IPS DF 4.7 (cell line): ENCODE results near the gene ANKRD40CL.
A peak's percentile ranks its signal among the peaks of the same experiment; 100 is the strongest.

ENCODE experiments used
- DNase-seq: peaks from one replicate; pipeline ENCODE4 v3.0.0-alpha.2; 2013; ENCODE audit warnings: low spot score; ENCODE audit errors: extremely low read depth

Gene ANKRD40CL

DNA sequence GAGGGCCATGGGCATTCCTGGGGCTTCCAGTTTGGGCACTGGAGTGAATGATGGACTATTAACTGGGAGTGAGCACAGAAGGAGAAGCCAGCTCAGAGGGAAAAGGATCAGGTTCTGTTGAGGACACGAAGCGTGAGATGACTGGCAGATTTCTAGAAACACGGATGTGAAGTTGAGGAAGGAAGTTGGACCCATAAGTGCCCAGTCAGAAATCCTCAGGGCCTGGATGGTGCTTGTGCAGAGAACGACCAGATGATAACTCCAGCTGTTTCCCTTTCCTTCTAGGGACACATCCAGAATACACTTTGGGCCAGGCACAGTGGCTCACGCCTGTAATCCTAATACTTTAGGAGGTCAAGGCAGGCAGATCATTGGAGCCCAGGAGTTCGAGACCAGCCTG lies 23.3 kb upstream of the ANKRD40CL start:
- no peak for DNase-seq

DNA sequence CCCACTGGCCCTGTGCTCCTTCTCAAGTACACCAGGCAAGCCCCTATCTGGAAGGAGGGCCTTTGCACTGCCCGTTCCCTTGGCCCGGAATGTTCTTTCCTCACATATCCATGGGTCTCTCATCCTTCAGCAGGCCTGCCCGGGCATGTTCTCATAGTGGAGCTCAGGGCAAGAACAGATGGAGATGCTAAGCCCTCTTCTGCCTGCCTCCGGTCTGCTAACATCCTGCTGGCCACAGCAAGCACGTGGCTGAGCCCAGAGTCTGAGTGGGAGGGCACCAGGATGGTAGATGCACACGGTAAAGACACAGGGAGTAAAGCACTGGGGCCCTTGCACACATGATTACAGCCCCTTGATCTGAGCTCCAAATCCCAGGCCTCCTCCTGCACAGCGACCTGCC lies 19.8 kb upstream of the ANKRD40CL start:
- DNase-seq = no peak

DNA sequence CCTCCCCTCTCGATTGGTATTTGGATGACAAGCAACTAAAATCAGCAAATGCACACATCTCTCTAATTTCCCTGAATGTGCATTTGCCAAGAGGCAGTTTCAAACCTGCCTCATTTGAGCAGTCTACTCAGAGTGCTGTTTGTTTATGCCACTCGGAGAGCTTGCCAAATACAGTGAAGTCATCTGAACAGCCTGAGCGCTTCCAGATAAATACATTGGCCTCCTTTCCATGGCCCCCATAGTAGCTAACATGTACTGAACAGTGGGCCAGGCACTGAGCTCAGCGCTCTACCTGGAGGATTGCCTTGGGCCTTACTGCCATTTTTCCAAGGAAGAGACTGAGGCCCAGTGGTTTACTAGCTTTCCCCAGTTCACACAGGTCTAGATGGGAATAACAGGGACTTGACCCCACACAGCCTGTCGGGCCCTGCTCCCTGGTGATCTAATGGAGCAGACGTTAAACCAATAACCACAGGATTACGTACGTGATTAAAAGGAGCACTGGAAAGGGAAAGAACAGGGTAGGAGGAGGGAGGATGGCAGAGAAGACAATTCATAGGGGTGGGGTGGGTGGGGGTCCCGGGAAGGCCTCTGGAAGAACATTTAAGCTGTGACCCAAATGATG lies 18.7 kb upstream of the ANKRD40CL start:
- DNase-seq = no peak

DNA sequence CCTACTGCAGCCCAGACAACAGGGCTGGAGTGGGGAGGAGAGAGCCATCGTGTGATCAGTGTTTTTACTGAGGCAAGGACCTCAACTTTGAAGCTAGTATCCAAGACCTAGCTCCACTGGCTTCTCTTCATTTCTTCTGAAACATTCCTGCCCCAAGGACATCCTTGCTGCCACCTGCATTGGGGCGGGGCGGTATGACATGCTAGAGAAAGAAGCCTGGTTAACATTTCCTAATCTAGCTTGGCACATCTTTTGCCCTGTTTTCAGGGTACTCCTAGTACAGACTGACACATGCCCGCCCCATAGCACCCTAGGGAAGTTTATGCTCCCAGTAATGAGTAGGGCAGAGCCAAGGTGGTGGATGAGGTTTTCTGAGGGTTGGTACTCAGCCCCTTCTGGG lies 17.8 kb upstream of the ANKRD40CL start:
- no peak for DNase-seq

DNA sequence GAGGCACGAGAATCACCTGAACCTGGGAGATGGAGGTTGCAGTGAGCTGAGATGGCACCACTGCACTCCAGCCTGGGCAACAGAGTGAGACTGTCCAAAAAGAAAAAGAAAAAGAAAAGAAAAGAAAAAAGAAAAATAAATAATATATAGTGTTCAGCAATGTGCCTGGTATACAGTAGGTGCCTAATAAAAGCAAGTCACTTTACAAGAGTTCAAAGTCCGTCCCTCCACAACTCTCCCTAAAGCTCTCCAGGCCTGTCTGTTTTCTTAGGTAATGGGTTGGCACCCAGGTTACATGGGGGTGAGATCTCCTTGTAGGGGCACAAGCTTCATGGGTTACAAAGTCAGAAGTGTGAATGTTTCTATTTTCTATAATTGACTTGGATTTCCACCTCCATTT lies 16.6 kb upstream of the ANKRD40CL start:
- no peak for DNase-seq

DNA sequence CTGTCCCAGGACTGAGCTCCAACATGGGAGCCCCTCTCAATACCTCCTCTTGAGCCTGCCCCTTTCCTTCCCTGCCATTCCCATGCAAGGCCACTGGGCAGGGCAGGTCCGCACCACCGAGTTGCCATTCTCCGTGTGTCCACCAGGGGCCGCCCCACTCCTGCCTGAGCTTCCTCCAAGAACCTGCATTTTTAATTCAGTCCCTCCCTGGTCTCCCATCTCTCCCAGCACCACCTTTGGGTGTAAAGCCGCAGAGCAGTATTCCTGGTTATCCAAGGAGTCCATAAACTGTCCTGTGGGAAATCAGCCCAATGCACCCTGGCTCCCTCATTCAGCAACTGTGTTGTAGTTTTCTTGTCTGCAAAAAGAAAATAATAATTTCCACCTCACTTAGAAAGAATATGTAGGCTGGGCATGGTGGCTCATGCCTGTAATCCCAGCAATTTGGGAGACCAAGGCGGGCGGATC lies 15.9 kb upstream of the ANKRD40CL start:
- peak; percentile 62 for DNase-seq

DNA sequence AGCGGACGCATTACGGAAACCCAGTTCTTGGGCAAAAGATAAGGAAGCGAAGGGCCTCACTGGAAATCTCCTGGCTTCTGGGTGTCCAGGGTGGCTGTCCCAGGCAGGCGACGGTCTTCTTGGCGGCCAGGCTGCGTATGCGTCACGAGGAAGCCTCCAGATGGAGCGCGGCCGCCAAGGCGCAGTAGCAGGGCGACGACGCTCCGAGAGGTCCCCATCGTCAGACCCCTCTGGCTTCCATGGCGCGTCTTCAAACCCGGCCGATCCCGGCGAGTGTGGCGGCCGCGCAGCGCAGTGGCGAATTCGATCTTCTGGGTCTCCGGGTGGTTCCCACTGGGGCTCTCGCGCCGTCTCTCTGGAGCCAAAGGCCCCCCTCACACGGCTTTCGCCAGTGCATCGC lies 13.8 kb upstream of the ANKRD40CL start:
- DNase-seq = no peak

DNA sequence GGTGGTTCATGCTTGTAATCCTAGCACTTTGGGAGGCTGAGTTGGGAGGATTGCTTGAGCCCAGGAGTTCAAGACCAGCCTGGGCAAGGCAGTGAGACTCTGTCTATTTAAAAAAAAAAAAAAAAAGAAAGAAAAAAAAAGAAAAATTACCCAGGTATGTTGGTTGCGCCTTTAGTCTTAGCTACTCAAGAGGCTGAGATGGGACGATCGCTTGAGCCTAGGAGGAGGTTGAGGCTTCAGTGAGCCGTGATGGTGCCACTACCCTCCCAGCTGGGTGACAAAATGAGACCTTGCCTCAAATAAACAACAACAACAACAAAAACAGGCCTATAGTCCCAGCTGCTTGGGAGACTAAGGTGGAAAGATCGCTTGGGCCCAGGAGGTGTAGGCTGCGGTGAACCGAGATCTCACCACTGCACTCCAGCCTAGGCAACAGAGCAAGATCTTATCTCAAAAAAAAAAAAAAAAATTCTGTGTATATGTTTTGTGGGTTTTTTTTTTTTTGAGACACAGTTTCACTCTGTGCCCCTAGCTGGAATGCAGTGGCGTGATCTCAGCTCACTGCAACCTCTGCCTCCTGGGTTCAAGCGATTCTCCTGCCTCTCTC lies 12.5 kb upstream of the ANKRD40CL start:
- DNase-seq = no peak

DNA sequence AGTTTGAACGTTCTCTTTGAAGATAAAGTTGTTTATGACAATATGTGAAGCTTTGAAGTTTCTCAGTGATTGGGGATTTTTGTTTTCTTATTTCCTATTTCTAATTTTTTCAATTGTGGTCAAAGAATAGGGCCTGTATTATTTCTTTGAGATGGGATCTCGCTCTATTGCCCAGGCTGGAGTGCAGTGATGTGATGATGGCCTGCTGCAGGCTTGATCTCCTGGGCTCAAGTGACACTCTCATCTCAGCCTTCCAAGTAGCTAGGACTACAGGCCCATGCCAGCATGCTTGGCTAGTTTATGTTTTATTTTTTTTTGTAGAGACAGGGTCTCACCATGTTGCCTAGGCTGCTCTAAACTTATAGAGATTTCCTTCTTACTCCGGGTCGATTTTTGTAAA lies 11.7 kb upstream of the ANKRD40CL start:
- no peak for DNase-seq

DNA sequence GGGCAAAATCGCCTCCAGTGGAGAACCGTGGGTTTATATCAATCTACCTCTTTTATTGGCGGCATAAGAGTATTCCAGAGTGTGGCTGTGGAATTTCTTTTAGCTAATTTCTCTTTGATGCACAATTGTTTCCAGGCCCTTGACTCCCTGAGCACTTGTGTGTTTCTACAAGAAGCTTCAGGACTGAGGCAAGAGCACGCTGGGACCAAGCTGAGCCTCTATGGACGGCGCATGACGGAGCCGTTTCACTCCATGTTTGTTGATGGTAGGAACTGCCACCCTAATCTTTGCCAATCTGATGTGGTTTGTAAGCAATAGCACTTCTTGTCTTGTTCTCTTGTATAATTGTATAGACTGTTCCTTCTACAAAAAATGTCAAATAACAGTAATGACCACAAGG lies 11.2 kb upstream of the ANKRD40CL start:
- DNase-seq = no peak

DNA sequence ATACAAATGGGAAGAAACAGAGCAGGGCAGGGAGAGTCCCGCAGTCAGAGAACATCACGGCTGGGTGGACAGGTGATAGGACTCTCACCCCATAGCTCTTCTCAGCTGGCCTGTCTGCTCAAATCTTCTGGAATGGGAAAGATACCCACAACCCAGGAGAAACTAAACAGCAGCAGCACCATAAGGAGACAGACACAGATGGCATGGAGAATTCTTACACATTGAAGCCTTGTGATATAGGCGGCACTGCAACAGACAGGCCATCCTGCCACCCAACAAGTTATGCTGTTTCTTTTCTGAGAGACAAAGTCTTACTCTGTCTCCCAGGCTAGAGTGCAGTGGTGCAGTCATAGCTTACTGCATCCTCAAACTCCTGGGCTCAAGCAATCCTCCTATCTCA lies 8.6 kb upstream of the ANKRD40CL start:
- DNase-seq = no peak

DNA sequence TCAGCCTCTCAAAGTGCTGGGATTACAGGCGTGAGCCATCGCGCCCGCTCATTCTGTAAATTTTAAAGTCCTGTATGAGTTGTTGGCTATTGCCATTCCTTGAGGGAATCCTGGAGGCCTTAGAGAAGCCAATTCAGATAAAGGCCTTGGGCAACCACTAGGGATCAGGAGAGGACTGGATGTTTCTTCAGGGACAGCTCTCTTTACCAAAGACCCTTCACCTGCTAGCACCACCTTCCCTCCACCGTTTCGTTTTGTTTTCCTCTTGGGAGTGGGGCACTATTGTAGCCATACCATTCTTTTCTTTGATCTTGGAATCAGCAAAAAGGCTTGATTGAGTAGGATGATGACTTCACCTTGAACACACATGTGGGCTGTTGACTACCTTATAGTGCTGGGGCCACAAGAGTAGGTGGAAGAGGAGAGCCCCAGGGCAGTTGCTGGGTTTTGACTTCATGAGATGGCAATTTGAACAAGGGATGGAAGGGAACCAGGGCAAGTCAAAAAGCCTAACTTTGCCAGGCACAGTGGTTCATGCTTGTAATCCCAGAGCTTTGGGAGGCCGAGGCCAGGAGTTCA lies 7.0 kb upstream of the ANKRD40CL start:
- no peak for DNase-seq

DNA sequence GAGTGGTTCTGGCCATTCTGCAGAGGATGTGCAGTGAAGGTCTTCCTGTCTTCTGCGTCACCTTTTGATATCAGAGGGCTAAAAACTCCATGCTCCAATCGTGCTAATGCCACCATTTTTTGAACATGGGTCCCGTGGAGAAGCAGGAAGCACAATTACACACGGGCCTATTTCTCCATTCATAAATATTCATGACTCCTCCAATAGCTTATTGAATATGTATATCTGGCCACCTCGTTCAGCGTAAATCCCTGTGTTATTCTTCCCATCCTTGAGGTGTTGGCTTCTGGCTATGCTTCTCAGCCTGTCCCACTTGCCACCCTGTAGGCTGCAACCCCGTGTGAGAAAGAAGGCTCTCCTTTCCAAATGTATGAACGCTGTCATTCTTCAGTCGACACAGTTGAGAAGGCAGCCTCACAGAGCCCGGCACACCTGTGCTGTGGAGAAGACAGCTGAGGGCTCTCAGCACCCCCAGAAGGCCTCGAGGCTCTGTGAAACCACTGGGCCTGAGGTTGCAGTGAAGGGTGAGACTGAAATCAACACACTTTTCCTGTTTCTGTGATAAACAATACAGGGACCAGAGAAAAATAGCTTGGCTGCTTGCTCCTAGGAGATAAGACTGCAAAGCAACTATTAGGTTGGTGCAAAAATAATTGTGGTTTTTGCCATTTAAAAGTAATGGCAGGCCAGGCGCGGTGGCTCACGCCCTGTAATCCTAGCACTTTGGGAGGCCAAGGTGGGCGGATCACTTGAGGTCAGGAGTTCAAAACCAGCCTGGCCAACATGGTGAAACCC lies 4.9 kb upstream of the ANKRD40CL start:
- DNase-seq = no peak

DNA sequence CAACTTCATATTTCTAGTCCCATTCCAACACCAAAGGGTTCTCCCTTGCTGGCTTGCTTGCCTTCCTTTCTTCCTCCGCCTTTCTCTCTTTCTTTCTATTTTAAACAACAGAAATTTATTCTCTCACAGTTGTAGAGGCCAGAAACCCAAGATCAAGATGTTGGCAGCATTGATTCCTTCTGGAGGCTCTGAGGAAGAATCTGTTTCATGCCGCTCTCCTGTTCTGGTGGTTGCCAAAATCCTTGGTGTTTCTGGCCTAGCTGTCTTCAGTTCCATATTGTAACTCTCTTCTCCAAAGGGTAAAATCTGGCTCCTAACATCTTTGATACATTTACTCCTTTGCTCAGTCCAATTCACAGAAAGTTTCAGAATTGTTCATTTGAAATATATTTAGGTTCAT lies 3.0 kb upstream of the ANKRD40CL start:
- no peak for DNase-seq

DNA sequence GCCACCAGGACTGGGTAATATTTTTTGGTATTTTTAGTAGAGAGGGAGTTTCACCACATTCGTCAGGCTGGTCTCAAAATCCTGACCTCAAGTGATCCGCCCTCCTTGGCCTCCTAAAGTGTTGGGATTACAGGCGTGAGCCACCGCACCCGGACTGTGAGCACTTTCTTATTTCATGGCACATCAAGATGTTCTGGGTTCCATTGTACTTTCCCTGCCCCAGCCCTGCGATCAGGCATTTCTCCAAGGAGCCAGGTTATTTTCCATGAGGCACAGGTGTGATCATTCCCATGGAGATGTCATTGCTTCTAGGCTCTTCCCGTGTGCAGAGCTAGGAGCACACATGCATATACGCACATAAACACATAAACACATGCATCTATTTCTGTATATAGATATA lies 2.6 kb upstream of the ANKRD40CL start:
- no peak for DNase-seq

DNA sequence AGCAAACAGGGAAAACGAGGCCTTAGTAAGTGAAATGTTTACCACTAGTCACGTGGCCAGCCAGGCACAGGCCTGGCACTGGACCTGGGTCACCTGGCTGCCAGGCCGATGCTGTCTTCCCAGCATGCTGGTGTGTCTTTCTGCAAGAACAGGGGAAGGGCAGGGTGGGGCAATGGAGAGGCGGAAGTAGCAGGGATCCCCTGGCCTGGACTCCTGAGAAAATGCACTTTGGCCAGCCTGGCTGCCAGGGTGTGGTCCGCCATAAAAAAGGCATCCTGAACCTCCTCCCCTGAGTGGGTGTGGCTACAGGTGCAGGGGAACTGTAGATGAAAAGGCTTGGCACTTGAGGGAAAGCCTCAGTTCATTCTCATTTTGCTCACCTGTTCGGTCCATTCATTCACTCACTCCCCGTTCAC lies 1.0 kb upstream of the ANKRD40CL start:
- DNase-seq = no peak

DNA sequence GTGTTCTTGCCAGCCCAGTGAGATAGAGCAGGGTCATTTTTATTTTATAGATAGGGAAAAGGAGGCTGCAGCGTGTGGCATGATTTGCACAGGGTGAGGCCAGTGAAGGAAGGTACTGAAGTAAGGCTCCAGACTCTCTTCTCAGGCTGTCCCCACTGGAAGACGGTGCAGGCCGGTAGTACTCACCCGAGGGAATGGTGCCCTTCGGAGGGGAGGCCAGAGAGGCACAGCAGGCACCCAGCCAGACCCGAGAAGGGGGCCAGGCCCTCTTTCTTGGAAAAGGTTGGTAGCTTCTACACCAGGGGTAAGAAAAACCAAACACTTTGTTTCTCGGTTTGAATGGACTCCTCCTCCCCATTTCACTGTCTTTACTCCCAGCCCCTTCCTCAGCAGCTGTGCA lies 288 bp downstream of the ANKRD40CL start:
- DNase-seq = no peak

DNA sequence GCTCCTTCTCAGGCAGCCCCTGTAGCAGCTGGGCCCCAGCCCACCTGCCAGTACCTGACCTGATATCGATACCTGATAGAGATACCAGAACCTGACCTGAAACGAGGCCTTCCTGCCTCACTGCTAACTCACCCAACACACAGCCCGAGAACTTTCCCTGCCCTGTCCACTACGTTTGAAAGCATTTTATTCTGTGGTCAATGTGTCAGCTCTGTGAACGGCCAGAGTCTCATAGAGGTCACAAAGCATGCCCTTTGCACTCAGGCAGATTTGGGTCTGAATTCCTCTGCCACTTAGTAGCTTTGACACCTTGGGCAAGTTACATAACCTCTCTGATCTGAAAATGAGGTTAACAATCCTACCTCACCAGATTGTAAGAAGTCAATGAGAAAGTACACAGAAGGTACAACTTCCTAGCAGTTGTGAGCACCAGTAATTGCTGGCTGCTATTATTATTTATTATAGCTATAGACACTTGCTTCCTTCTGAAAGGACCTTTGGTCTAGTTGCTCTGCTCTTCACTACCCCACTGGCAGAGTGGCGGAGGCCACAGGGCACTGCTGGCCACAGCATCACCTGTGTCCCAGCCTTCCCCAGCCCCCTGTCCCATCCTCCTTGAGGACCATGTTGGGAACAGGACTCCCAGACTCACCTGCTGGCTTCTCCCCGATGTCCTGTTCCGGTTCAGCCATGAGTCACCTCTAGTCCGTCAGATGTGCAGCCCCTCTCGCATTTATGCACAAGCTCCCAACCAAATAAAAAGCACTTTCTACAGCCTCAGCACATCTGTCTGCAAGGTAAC lies 895 bp downstream of the ANKRD40CL start:
- DNase-seq = no peak

DNA sequence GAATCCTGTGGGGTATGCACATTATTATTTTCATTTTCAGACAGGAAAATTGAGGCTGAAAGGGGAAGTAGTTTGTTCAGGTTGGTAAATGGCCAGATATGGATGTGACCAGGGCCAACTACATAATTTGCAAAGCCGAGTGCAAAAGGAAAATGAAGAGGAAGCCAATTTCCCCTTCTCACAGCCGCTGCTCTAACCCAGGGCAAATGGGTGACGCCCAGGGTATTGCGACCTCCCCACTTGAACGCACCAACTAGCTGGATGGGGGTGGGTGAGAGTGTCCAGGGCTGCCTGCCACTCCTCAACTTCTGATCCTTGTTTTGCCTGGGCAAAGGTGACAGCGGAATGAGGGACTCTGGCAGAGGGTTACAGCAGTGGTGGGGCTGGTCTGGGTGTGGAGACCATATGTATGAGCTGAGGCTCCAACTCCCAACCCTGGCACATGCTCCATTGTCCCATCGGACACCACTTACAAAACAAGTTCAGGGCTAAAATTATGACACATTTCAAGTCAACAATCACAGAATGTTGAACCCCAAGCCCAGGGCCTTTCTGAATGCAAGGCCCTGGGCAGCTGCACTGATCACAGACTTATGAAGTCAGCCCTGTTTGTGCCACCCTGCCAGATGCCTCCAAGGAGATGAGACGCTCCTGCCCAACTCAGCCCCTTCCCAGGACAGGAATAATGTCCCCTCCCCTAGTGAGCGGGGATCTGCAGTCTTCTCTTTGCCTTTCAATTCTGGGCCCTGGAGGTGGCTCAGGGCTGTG lies 1.7 kb downstream of the ANKRD40CL start:
- DNase-seq = no peak

DNA sequence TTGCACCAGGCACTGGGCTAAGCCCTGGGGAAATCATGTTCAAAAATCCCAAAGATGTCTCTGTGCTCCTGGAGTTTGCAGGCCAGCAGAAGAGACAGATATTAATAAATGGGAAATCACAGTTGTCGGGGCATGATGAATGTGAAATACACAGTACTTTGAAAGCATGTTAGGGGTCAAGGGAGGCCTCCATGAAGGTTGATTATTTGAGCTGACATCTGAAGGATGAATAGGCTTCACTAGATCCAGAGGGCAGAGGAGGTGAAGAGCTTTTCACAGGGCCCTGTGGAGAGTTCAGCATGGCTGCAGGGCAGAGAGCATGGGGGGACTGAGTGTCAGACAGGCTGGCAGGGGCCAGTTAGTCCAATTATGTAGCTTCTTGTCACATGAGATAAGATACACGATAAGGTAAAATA lies 2.6 kb downstream of the ANKRD40CL start:
- no peak for DNase-seq
